GM18505 (cell line): ENCODE results near the gene SLC5A1.
"Not testable (repeated sequence)": the region's sequence is repeated elsewhere in the genome, so short reads cannot be mapped to it uniquely, and the experiment has no call there.

Source experiments
- ATAC-seq: cut with Tn5 transposase; IDR thresholded peaks from one replicate; pipeline ENCODE4 v1.9.1; 2021; ENCODE audit not compliant: unreplicated experiment
- POLR2A ChIP-seq: IDR thresholded peaks from 4 replicates; pipeline ENCODE4 v1.6.1; 2011; ENCODE audit warnings: borderline replicate concordance; ENCODE audit not compliant: insufficient read depth, insufficient read length; ENCODE audit errors: extremely low read depth

SLC5A1 gene

DNA sequence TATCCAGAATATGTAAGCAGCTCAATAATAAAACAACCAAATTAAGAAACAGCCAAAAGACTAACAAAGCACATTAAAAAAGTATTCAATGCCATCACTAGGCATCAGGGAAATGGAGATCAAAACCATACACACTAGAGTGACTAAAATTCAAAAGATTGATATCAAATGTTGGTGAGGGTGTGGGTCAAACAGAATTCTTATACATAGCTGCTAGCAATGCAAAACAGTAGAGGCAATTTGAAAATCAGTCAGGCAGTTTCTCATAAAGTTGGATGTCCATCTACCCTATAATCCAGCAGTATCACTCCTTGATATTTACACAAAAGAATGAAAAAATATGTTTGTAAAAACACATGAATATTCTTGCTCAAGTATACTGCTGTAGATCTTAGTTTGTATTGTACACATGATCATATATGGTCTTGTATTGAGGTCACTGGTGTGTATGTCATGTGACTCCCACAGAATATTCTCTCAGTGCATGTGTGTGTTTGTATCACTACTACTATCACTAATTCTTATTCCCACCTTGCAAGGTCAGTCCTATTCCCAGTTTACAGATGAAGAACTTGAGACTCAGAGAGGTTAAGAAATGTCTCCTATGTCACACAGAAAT lies 54.9 kb downstream of the SLC5A1 start:
- no peak for ATAC-seq

DNA sequence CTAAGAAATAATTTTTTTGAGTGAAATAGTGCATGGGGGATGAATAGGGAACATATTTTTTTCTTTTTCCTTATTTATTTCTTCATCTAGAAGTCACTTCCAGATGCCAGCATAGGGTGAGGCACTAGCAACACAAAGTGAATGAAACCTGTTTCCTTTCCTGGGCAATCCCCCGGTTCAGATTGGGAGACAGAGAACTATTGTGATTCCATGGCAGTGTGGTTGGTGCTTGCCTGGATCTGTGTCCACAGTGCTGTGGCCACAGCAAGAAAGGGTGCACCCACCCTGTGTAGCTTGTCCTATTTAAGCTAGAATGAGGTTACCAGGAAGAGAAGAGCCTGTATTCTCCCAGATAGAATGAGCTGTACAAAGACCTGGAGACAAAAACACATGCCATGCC lies 57.6 kb downstream of the SLC5A1 start:
- ATAC-seq: no peak
- no peak for TF ChIP-seq POLR2A

More for the DNA sequence above, 54.9 kb downstream of the SLC5A1 start:
- TF ChIP-seq POLR2A: no peak

DNA sequence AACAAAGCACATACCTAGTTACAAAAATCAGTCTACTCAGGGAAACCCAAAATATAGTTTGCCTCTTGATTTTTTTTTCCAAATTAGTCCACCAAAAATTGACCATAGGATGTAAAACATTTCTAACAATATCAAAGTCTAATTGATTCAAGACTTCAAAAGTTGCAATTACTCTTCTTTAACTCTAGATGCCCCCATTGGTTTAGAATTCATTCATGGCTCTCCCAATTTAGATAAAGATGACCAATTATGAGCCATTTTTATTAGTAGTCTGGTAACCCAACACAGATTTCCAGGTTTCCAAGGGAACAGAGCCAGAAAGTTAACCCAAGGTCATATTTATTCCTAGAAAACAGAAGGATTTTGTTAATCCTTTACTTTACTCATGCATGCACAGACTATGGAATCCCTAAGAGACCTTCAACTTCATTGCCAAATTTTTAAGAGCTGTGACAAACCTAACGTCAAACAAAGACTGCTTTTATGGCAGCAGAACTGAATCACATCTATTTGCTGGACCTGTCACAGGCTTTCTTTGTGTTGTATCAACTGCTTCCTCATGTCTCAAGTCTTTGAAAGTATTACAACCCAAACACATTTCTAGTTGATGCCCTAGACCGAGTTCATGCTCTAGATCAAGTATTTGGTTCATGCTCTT lies 60.7 kb downstream of the SLC5A1 start:
- no peak for TF ChIP-seq POLR2A
- no peak for ATAC-seq

DNA sequence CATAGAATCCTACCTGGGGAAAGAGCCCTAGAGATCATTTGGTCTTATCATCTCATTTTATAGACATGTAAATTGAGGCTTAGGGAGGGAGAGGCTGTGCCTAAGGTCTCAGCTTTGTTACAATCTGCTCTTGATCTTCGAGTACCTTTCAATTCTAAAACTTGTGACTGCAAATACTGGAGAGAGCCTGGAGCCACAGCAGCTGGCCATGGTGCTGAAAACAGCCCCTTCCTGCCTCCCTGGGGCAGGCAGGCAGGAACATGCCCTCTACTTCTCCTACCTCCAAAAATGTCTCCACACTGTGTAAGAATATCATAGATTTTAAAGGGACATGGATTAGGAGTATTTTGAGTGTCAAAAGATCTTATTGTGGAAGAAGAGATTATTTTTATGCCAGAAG lies 63.9 kb downstream of the SLC5A1 start:
- TF ChIP-seq POLR2A: no peak
- ATAC-seq: no peak

DNA sequence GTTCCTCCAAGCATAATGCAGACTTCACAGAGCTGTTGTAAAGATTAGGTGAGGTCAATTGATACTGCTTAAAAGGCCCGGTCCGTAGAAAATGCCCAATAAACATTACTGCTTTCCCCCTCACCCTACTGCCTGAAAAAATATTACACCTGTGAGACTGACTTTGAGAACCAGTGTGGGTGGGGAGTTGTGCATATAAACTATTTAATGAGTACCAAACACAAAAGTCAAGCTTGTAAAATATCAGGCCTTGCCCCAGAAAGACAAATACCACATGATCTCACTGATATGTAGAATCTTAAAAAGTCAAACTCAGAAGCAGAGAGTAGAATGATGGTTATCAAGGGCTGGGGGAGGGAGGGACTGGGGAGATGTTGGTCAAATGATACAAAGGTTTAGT lies 69.3 kb downstream of the SLC5A1 start:
- no peak for TF ChIP-seq POLR2A
- no peak for ATAC-seq

GRCh38 chr22:32119568-32120235 lies 76.6 kb downstream of the SLC5A1 start:
- no peak for ATAC-seq
- no peak for TF ChIP-seq POLR2A

- no peak for TF ChIP-seq POLR2A
- no peak for ATAC-seq
Observed at GRCh38 chr22:32120603-32121002, 77.5 kb downstream of the SLC5A1 start.

- no peak for ATAC-seq
- no peak for TF ChIP-seq POLR2A
Observed at GRCh38 chr22:32122899-32123298, 79.8 kb downstream of the SLC5A1 start.

DNA sequence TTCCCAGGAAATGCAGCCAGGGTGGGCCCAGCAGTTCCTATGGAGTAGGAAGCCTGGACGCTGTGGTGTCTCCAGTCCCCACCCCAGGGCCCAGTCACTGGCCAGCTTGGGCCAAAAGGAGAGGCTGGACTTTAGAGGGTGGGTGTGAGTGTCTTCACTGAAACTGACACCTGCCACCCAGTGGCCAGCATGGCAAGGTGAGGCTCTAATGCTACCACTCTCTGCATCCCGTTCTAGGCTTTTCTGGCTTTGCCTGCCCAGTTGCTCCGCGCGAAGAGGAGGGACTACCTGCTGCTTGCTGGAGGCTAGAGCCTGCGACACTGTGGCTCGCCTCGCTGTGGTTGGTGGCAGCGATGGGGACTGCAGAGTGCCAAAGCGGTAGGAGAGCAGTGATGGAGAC lies 80.6 kb downstream of the SLC5A1 start:
- ATAC-seq: no peak
- no peak for TF ChIP-seq POLR2A

GRCh38 chr22:32127904-32128303 lies 84.8 kb downstream of the SLC5A1 start:
- ATAC-seq: no peak
- no peak for TF ChIP-seq POLR2A

- no peak for ATAC-seq
- no peak for TF ChIP-seq POLR2A
Observed at GRCh38 chr22:32130464-32130863, 87.4 kb downstream of the SLC5A1 start.

DNA sequence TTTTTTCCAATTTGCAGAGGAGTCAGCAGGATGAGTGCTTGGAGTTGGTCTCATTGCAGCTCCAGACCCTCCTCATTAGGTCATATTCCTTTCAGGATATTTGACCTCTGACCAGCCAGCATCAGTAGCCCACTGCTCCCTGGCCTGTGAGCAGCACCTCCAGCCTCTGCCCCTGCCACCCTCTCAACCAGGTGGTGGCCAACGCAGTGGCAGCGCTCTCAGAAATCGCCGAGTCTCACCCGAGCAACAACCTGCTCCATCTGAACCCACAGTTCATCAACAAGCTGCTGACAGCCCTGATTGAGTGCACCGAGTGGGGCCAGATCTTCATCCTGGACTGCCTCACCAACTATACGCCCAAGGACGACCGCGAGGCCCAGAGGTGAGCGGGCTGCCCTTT lies 89.1 kb downstream of the SLC5A1 start:
- no peak for ATAC-seq
- TF ChIP-seq POLR2A: no peak

DNA sequence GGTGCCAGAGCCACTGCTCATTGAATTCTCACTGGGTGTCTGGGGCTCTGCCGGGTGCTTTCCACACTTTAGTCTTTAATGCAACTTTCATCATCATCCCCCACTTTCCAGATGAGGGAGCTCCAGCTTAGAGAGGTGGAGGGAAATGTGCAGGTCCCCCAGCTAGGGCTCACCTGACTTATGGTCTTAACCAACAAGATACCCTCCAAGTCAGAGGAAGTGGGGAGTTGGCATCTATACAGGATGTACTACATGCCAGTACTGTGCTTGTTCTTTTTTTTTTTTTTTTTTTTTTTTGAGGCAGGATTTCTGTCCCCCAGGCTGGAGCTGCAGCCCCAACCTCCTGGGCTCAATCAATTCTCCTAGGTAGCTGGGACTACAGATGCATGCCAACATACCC lies 89.7 kb downstream of the SLC5A1 start:
- TF ChIP-seq POLR2A: no peak
- no peak for ATAC-seq

DNA sequence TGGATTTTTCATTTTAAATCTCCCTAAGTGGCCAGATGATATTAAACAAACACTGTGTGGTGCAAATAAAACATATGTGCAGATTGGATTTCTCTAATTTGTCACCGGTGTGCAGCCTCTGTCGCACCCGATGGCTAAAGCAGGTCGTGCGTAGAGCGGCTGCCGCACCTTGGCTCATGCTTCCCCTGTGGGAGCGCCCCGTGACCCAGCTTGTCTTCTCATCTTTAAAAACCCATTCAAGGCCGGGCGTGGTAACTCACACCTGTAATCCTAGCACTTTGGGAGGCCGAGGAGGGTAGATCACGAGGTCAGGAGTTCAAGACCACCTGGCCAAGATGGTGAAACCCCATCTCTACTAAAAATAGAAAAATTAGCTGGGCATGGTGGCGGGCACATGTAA lies 91.7 kb downstream of the SLC5A1 start:
- ATAC-seq: not testable (repeated sequence)

- not testable (repeated sequence) for ATAC-seq
Observed at GRCh38 chr22:32135958-32136357, 92.9 kb downstream of the SLC5A1 start.

- ATAC-seq: not testable (repeated sequence)
Observed at GRCh38 chr22:32136881-32137280, 93.8 kb downstream of the SLC5A1 start.

GRCh38 chr22:32137731-32138324 lies 94.8 kb downstream of the SLC5A1 start:
- not testable (repeated sequence) for ATAC-seq

- not testable (repeated sequence) for ATAC-seq
Observed at GRCh38 chr22:32138576-32138975, 95.5 kb downstream of the SLC5A1 start.

- ATAC-seq: not testable (repeated sequence)
Observed at GRCh38 chr22:32140688-32141087, 97.6 kb downstream of the SLC5A1 start.
